NCI-H1694 (cell line): ENCODE results near the gene HSPB9.
"Not testable (repeated sequence)": the region's sequence is repeated elsewhere in the genome, so short reads cannot be mapped to it uniquely, and the experiment has no call there.

Source experiments
- DNase-seq: peaks from one replicate; lab custom pipeline; 2025; lab: John Stamatoyannopoulos, UW

HSPB9 gene

GRCh38 chr17:42120161-42120769 is 2.3 kb upstream of the HSPB9 start:
- no peak for DNase-seq

- DNase-seq, result peak; percentile 83
Measured at GRCh38 chr17:42120770-42121769, 1.5 kb upstream of the HSPB9 start, which contains the start of gene KAT2A. Gene KAT2A (minus strand): TSS chr17:42121367. CDS start chr17:42121304, 63 bp downstream.

GRCh38 chr17:42124256-42124655 is 1.7 kb downstream of the HSPB9 start:
- no peak for DNase-seq

- no peak for DNase-seq
Measured at GRCh38 chr17:42125565-42125964, 3.0 kb downstream of the HSPB9 start.

GRCh38 chr17:42126836-42127235 is 4.2 kb downstream of the HSPB9 start:
- no peak for DNase-seq

GRCh38 chr17:42127414-42127813 is 4.8 kb downstream of the HSPB9 start:
- no peak for DNase-seq

- DNase-seq, result no peak
Measured at GRCh38 chr17:42129109-42129837, 6.7 kb downstream of the HSPB9 start.

GRCh38 chr17:42130310-42130936 is 7.8 kb downstream of the HSPB9 start:
- DNase-seq, result no peak

- no peak for DNase-seq
Measured at GRCh38 chr17:42131232-42131631, 8.6 kb downstream of the HSPB9 start.

GRCh38 chr17:42131981-42132432 is 9.4 kb downstream of the HSPB9 start:
- DNase-seq, result no peak

- DNase-seq, result no peak
Measured at GRCh38 chr17:42132941-42133340, 10.3 kb downstream of the HSPB9 start.

- DNase-seq, result peak; percentile 41
Measured at GRCh38 chr17:42133461-42134041, 10.9 kb downstream of the HSPB9 start.

- no peak for DNase-seq
Measured at GRCh38 chr17:42135151-42135550, 12.5 kb downstream of the HSPB9 start.

- no peak for DNase-seq
Measured at GRCh38 chr17:42135664-42136653, 13.4 kb downstream of the HSPB9 start.

- DNase-seq, result no peak
Measured at GRCh38 chr17:42136654-42137051, 14.0 kb downstream of the HSPB9 start.

GRCh38 chr17:42138749-42139492 is 16.3 kb downstream of the HSPB9 start:
- no peak for DNase-seq

- DNase-seq, result not testable (repeated sequence)
Measured at GRCh38 chr17:42140690-42141089, 18.1 kb downstream of the HSPB9 start.

GRCh38 chr17:42141382-42141781 is 18.8 kb downstream of the HSPB9 start:
- DNase-seq, result no peak

- no peak for DNase-seq
Measured at GRCh38 chr17:42142371-42142896, 19.8 kb downstream of the HSPB9 start.
